ENCODE data around the gene NPFFR2.

NPFFR2 gene

DNA sequence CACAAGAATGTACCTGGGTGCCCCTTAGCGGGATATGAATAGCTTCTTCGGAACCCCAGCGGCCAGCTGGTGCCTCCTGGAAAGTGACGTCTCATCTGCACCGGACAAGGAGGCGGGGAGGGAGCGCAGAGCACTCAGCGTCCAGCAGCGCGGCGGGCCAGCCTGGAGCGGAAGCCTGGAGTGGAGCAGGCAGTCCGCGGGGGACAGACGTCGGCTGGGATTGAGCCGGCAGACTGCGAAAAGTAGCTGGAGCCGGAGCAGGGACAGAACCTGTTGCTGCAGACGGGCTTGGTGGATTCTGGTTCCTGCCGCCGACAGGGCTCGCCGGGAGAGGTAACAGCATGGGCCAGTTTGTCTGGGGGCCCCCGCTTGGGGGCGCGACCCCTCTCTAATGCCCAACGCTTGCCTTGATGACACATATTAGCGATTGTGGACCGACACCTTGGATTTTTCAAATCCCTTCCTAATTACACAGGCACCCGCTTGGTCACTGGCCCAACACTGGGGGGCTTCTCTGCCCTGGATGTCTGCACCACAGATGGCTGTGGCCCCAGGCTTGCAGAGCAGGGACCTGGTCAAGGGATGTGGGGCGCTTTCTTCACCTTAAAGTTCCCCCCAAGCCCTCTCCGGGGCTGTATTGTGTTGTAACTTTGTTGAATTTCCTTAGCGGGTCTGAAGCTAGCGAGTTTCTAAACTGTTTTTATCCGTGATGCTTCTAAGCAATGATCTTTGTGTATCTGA is at the start of gene NPFFR2:
TSS of gene NPFFR2 (plus strand) at position 133 of the 741 bp plus-strand sequence. CDS start 96,592 bp downstream, outside the sequence.
- H3K27ac Mint-ChIP-seq, result no peak within 1 kb of the TSS
- no peak for DNase-seq
- H3K4me1 Mint-ChIP-seq, result no peaks in the 10 kb centered on the region
- no peaks in the 10 kb centered on the region for H3K9me3 Mint-ChIP-seq
- no peaks in the 10 kb centered on the region for H3K36me3 Mint-ChIP-seq
- peaks cover 6 to 7% of the 10 kb centered on the region in 2 donors for H3K27me3 Mint-ChIP-seq
- no peak for ATAC-seq (replicated peaks)
- no peak within 1 kb of the TSS for H3K4me3 Mint-ChIP-seq

GRCh38 chr4:71992571-71993312 is 39.1 kb upstream of the NPFFR2 start:
- Mint-ChIP-seq H3K9me3 (peaks cover 0 to 8% of the 10 kb centered on the region in 2 donors), H3K4me1 (no peaks in the 10 kb centered on the region), H3K27ac (no peak overlapping the region), H3K36me3 (no peaks in the 10 kb centered on the region), H3K27me3 (no peaks in the 10 kb centered on the region), H3K4me3 (no peak overlapping the region)
- no peak for DNase-seq
- ATAC-seq (replicated peaks), result no peak

- DNase-seq (no peak), ATAC-seq (replicated peaks) (no peak)
- H3K9me3 Mint-ChIP-seq, result peaks cover 3 to 10% of the 10 kb centered on the region in 2 donors
- H3K27ac Mint-ChIP-seq, result no peak overlapping the region
- H3K4me1 Mint-ChIP-seq, result no peaks in the 10 kb centered on the region
- no peaks in the 10 kb centered on the region for H3K27me3 Mint-ChIP-seq
- no peak overlapping the region for H3K4me3 Mint-ChIP-seq
- H3K36me3 Mint-ChIP-seq, result no peaks in the 10 kb centered on the region
These were observed 37.2 kb upstream of the NPFFR2 start for GRCh38 chr4:71994559-71994958.

- ATAC-seq (replicated peaks) (no peak), DNase-seq (no peak)
- Mint-ChIP-seq H3K36me3 (no peaks in the 10 kb centered on the region), H3K4me3 (no peak overlapping the region), H3K27me3 (no peaks in the 10 kb centered on the region), H3K9me3 (peaks cover 3 to 8% of the 10 kb centered on the region in 2 donors), H3K27ac (no peak overlapping the region), H3K4me1 (no peaks in the 10 kb centered on the region)
These were observed 36.5 kb upstream of the NPFFR2 start for GRCh38 chr4:71995297-71995696.

DNA sequence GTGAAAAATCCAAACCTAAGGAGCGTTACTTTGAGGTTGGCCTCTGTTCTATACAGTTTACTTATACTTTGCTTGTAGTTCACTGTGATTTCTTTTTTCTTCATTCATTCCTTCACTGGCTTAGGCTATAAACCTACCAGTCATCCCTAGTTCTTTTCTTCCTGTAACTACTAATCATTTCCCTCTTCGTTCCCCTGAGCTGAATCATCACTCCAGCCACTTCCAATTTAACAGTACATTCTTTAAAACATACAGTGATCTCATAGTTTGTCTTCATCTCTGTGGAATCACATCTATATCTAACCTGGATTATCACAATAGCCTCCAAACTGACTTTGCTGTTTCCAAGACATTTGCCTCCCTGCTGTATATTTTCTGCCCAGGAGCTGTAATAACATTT is 25.2 kb upstream of the NPFFR2 start:
- no peak overlapping the region for H3K4me3 Mint-ChIP-seq
- no peaks in the 10 kb centered on the region for H3K9me3 Mint-ChIP-seq
- H3K27me3 Mint-ChIP-seq, result no peaks in the 10 kb centered on the region
- DNase-seq (no peak), ATAC-seq (replicated peaks) (no peak)
- no peaks in the 10 kb centered on the region for H3K4me1 Mint-ChIP-seq
- H3K27ac Mint-ChIP-seq, result no peak overlapping the region
- H3K36me3 Mint-ChIP-seq, result no peaks in the 10 kb centered on the region

- Mint-ChIP-seq H3K9me3 (no peaks in the 10 kb centered on the region), H3K27me3 (no peaks in the 10 kb centered on the region), H3K4me3 (no peak overlapping the region), H3K27ac (no peak overlapping the region), H3K36me3 (no peaks in the 10 kb centered on the region), H3K4me1 (no peaks in the 10 kb centered on the region)
- no peak for DNase-seq
- ATAC-seq (replicated peaks), result no peak
These were observed 19.9 kb upstream of the NPFFR2 start for GRCh38 chr4:72011906-72012305.

DNA sequence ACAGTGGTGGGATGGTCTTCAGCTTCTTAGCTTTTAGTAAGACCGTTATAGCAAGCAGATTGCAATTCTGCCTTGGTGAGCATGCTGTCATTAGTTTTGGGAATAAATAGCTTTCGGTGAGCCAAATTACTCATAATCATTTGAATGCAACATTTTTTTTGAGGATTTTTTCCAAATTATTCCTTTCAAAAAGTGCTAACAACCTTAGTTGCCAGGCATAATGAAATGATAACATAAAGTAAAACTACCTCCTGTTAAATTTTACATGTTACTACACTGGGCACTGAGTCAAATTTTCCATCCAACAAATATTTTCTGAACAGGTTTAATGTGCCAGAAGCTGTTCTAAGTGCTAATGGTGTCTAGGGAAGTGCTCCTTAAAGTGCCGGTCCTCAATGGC is 15.8 kb upstream of the NPFFR2 start:
- H3K36me3 Mint-ChIP-seq, result no peaks in the 10 kb centered on the region
- no peak overlapping the region for H3K27ac Mint-ChIP-seq
- no peaks in the 10 kb centered on the region for H3K4me1 Mint-ChIP-seq
- H3K27me3 Mint-ChIP-seq, result no peaks in the 10 kb centered on the region
- no peak for DNase-seq
- H3K9me3 Mint-ChIP-seq, result no peaks in the 10 kb centered on the region
- no peak overlapping the region for H3K4me3 Mint-ChIP-seq
- no peak for ATAC-seq (replicated peaks)

DNA sequence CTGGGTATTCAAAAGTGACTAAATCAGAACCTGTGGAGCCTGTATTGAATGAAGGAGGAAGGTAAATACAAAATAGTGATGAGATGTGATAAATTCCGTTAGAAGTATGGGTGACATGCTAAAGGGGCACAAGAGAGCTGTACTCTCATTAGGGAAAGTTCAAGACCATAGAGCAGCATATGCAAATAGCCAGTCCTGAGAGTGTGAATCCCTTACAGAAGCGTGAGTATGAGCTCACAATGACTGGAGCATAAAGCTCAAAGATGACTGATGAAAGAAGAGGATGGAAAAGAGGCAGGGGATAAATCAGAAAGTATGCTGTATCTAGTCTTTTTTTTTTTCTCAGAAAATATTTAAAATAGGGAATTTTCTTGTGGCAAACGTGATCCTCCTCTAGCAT is 12.1 kb upstream of the NPFFR2 start:
- no peak for DNase-seq
- H3K27me3 Mint-ChIP-seq, result no peaks in the 10 kb centered on the region
- peaks cover 0 to 4% of the 10 kb centered on the region in 2 donors for H3K9me3 Mint-ChIP-seq
- no peaks in the 10 kb centered on the region for H3K36me3 Mint-ChIP-seq
- no peak for ATAC-seq (replicated peaks)
- H3K4me1 Mint-ChIP-seq, result no peaks in the 10 kb centered on the region
- no peak overlapping the region for H3K4me3 Mint-ChIP-seq
- no peak overlapping the region for H3K27ac Mint-ChIP-seq

GRCh38 chr4:72022553-72022952 is 9.2 kb upstream of the NPFFR2 start:
- Mint-ChIP-seq H3K36me3 (no peaks in the 10 kb centered on the region), H3K9me3 (peaks cover 0 to 4% of the 10 kb centered on the region in 2 donors), H3K4me3 (no peak overlapping the region), H3K27me3 (no peaks in the 10 kb centered on the region), H3K27ac (no peak overlapping the region), H3K4me1 (no peaks in the 10 kb centered on the region)
- no peak for ATAC-seq (replicated peaks)
- DNase-seq, result no peak

DNA sequence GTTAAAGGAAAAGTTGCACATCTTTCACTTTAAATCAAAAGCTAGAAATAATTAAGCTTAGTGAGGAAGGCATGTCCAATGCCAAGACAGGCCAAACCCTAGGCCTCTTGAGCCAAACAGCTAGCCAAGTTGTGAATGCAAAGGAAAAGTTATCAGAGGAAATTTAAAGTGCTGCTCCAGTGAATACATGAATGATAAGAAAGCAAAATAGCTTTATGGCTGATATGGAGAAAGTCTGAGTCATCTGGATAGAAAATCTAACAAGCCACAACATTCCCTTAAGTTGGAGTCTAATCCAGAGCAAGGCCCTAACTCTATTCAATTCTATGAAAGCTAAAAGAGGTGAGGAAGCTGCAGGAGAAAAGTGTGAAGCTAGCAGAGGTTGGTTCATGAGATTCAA is 23.8 kb downstream of the NPFFR2 start:
- Mint-ChIP-seq H3K9me3 (no peaks in the 10 kb centered on the region), H3K36me3 (no peaks in the 10 kb centered on the region), H3K27me3 (no peaks in the 10 kb centered on the region), H3K4me3 (no peak overlapping the region), H3K4me1 (no peaks in the 10 kb centered on the region), H3K27ac (no peak overlapping the region)
- DNase-seq (no peak), ATAC-seq (replicated peaks) (no peak)

DNA sequence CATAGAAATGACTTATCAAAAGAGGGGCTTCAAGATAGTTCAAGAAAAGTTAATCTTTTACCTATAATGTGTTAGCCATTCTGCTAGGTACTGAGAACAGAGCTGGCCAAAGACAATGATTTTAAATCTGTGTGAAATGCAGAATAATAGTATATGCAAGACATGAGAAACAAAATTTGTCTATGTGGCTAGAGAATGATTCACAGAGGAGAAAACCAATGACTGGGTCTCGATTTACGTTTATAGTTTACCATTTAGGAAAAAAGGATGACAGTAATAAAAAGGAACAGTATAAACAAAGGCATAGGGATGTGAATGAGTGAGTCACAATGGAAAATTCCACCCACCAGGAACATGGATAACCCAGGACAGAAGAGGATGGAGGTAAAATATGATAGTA is 31.9 kb downstream of the NPFFR2 start:
- Mint-ChIP-seq H3K4me3 (no peak overlapping the region), H3K27me3 (no peaks in the 10 kb centered on the region), H3K27ac (no peak overlapping the region), H3K9me3 (peaks cover 0 to 6% of the 10 kb centered on the region in 2 donors), H3K36me3 (no peaks in the 10 kb centered on the region), H3K4me1 (no peaks in the 10 kb centered on the region)
- DNase-seq (no peak), ATAC-seq (replicated peaks) (no peak)

GRCh38 chr4:72067051-72067450 is 35.3 kb downstream of the NPFFR2 start:
- Mint-ChIP-seq H3K9me3 (peaks cover 0 to 6% of the 10 kb centered on the region in 2 donors), H3K36me3 (no peaks in the 10 kb centered on the region), H3K4me1 (no peaks in the 10 kb centered on the region), H3K4me3 (no peak overlapping the region), H3K27ac (no peak overlapping the region), H3K27me3 (no peaks in the 10 kb centered on the region)
- DNase-seq (no peak), ATAC-seq (replicated peaks) (no peak)

- ATAC-seq (replicated peaks) (no peak), DNase-seq (no peak)
- no peaks in the 10 kb centered on the region for H3K27me3 Mint-ChIP-seq
These were observed 42.0 kb downstream of the NPFFR2 start for GRCh38 chr4:72073816-72074215.

DNA sequence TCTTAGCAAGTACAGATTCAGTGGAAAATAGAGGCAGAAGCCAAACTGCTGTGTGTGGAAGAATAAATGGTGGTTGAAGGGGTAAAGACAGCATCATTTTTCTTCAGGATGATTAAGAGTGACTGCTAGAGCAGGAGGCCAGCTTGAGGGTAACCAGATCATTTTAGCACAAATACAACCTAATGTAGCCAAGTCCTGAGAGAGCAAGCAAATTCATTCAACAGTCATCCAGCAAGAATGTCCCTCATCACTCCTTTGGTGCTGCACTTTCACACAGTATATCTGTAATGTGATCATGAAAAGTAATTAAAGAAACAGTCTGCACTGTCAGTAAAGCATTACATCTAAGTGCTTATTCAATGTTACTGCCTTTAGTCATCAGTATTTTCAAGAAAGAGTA is 44.8 kb downstream of the NPFFR2 start:
- DNase-seq (no peak), ATAC-seq (replicated peaks) (no peak)
- Mint-ChIP-seq H3K4me1 (no peaks in the 10 kb centered on the region), H3K4me3 (no peak overlapping the region), H3K27me3 (no peaks in the 10 kb centered on the region), H3K36me3 (no peaks in the 10 kb centered on the region), H3K9me3 (peaks cover 0 to 2% of the 10 kb centered on the region in 2 donors), H3K27ac (no peak overlapping the region)

More at GRCh38 chr4:72073816-72074215, 42.0 kb downstream of the NPFFR2 start:
- Mint-ChIP-seq H3K4me1 (no peaks in the 10 kb centered on the region), H3K36me3 (no peaks in the 10 kb centered on the region), H3K9me3 (peaks cover 0 to 2% of the 10 kb centered on the region in 2 donors), H3K4me3 (no peak overlapping the region), H3K27ac (no peak overlapping the region)

GRCh38 chr4:72077346-72077745 is 45.5 kb downstream of the NPFFR2 start:
- DNase-seq, result no peak
- no peaks in the 10 kb centered on the region for H3K4me1 Mint-ChIP-seq
- H3K36me3 Mint-ChIP-seq, result no peaks in the 10 kb centered on the region
- H3K9me3 Mint-ChIP-seq, result no peaks in the 10 kb centered on the region
- H3K4me3 Mint-ChIP-seq, result no peak overlapping the region
- no peak overlapping the region for H3K27ac Mint-ChIP-seq
- no peak for ATAC-seq (replicated peaks)
- no peaks in the 10 kb centered on the region for H3K27me3 Mint-ChIP-seq

Data from stimulated activated naive B cell treated with anti-CD40 and anti-IgM and Interleukin-4, amounts not matched to agents 10 μg/mL and 1 μg/mL and 100 μg/mL, for 72 hours (primary cell).